Measurements from ENCODE around the gene COL13A1.

DNA sequence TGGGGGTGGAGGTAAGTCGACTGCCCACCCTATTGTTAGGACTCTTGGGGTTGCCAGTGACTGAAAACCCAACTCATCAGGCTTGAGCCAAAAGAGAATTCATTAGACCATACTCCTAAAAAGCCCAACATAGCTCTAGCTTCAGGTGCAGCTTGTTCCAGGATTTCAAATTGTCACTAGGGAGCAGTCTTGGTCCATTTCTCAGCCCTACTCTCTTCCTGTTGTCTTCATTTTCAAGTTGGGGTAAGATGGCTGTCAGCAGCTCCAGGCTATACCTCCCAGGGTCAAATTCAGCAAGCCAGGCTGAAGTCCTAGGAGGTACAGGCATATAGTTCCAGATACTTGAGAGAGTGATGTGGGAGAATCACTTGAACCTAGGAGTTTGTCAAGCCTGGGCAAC is 14.9 kb upstream of the COL13A1 start:
- TF ChIP-seq, protein P1, sequence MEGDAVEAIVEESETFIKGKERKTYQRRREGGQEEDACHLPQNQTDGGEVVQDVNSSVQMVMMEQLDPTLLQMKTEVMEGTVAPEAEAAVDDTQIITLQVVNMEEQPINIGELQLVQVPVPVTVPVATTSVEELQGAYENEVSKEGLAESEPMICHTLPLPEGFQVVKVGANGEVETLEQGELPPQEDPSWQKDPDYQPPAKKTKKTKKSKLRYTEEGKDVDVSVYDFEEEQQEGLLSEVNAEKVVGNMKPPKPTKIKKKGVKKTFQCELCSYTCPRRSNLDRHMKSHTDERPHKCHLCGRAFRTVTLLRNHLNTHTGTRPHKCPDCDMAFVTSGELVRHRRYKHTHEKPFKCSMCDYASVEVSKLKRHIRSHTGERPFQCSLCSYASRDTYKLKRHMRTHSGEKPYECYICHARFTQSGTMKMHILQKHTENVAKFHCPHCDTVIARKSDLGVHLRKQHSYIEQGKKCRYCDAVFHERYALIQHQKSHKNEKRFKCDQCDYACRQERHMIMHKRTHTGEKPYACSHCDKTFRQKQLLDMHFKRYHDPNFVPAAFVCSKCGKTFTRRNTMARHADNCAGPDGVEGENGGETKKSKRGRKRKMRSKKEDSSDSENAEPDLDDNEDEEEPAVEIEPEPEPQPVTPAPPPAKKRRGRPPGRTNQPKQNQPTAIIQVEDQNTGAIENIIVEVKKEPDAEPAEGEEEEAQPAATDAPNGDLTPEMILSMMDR (IDR thresholded peaks at IDR 0.05) = peak; percentile 18 to 34 (median 23)
- no peak for TF ChIP-seq POLR2A (IDR thresholded peaks at IDR 0.05; ENCODE audit: low read depth)
- no peak for TF ChIP-seq EP300 (IDR thresholded peaks at IDR 0.05)
